HG03354 (cell line): ENCODE data around the gene SLC10A4.

Source experiments
- ATAC-seq: cut with Tn5 transposase; IDR thresholded peaks from one replicate; pipeline ENCODE4 v1.9.1; 2021; ENCODE audit warnings: mild to moderate bottlenecking; ENCODE audit not compliant: unreplicated experiment, poor library complexity, severe bottlenecking

SLC10A4 gene

GRCh38 chr4:48484494-48485168 lies 1.5 kb downstream of the SLC10A4 start:
- ATAC-seq, result no peak

DNA sequence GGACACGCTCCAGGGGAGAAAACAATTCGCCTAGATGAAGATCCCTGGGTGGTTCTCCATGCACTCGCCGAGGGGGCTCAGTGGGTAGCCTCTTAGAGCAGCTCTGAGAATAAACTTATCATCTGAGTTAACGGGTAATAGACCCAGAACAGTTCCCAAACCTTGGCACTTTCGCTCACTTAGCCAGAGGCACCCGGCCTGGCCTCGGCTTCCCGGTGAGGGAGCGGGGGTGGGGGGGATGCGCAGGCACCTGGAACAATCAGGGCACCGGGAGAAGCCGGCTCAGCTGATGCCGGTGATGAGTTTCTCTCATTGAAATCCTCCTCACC lies 6.5 kb downstream of the SLC10A4 start:
- no peak for ATAC-seq

DNA sequence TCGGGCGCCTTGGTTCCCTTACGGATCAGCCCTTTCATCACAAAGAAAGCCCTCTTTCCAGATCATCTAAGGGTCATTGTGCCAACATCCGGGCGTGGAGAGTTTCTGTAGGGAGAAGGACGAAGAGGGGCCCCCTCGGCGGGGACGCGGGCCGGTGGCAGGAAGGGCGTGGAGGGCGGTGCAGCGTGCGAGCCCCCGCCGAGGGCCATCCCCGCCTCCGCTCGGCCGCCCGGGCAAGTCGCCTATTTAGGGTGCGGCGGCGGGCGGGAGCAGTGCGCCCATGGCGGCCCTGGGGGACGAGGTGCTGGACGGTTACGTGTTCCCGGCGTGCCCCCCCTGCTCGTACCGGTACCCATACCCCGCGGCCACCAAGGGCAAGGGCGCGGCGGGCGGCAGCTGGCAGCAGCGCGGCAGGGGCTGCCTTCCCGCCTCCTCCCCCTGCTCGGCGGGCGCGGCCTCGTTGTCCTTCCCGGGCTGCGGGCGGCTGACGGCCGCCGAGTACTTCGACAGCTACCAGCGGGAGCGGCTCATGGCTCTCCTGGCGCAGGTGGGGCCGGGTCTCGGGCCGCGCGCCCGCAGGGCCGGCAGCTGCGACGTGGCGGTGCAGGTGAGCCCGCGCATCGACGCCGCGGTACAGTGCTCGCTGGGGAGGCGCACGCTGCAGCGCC lies 7.0 kb downstream of the SLC10A4 start, which contains the start of gene ZAR1:
Gene ZAR1 (plus strand): TSS at position 241 of the 668 bp plus-strand sequence. CDS start 40 bp downstream, at position 281.
- peak; percentile 57 for ATAC-seq

- no peak for ATAC-seq
These were observed 7.8 kb downstream of the SLC10A4 start for GRCh38 chr4:48490680-48491513.

GRCh38 chr4:48491514-48492176 lies 8.5 kb downstream of the SLC10A4 start:
- no peak for ATAC-seq

DNA sequence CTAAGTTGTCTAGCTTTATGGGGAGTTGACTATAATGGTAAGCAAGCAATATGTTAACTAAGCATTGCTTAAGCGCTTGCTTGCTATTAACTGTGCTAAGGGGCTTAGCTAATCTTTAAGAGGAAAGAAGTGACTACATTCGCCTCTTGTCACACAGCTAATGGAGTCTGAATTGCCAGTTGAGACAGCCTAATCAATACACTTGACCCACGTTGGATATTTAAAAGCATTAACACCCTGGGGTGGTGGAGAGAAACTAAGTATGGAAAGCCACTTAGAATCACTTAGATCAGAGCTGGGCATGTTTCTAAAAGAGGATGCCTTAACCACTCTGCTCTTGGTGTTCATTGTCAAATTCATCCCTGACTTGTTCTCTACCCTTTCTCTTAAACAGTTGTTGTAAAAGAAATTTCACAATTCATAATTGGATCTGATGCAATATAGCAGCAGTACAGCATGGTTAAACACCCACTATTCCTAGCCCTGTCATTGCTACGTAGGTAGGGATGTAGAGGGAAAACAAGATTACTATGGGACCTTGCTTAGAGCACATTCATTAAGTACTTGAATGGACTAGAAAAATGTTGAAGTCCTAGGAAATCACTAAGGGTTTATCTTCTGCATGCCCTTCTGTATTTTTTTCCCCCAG lies 10.4 kb downstream of the SLC10A4 start:
- ATAC-seq, result no peak

DNA sequence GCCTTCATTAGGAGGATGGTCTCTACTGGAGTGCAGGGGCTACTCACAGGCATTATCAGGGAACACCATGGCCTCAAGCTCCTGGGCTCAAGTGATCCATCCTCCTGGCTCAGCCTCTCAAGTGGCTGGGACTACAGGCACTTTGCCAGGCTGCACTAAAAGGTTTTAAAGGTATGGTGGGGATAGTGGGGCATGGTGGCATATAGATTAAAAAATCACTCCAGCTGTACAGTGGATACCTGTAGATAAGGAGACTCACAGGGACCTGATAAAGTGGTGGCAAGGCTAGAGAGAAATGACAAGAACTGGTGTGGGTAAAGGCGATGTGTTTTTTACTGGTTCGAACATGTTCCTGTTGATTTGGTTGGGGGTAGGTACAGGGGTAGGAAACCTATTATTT lies 12.8 kb downstream of the SLC10A4 start:
- no peak for ATAC-seq

DNA sequence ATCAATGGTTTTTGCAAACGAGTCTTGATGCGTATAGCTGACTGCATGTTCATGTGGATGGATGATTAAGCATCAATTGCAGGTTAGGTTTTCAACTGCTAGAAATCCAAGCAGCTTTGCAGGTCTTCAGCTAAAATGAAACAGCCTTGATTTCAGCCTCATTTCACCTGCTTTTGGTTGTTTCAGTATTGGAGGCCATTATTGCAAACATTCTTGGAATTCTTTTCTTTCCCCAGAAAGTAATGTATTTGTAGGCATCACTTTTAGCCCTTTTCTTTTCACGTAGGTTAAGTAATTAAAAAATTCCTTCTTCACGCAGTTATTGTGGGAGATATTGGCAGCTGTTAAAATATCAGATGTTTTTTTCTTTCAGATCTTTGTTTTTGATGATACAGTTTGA lies 15.8 kb downstream of the SLC10A4 start:
- no peak for ATAC-seq

GRCh38 chr4:48499551-48500066 lies 16.5 kb downstream of the SLC10A4 start:
- peak; percentile 89 for ATAC-seq

GRCh38 chr4:48503233-48504025 lies 20.3 kb downstream of the SLC10A4 start:
- ATAC-seq, result no peak

GRCh38 chr4:48504026-48504330 lies 20.8 kb downstream of the SLC10A4 start:
- no peak for ATAC-seq

- no peak for ATAC-seq
These were observed 21.2 kb downstream of the SLC10A4 start for GRCh38 chr4:48504352-48504751.

GRCh38 chr4:48506716-48507115 lies 23.6 kb downstream of the SLC10A4 start:
- ATAC-seq, result no peak

- no peak for ATAC-seq
These were observed 26.4 kb downstream of the SLC10A4 start for GRCh38 chr4:48509543-48509942.

DNA sequence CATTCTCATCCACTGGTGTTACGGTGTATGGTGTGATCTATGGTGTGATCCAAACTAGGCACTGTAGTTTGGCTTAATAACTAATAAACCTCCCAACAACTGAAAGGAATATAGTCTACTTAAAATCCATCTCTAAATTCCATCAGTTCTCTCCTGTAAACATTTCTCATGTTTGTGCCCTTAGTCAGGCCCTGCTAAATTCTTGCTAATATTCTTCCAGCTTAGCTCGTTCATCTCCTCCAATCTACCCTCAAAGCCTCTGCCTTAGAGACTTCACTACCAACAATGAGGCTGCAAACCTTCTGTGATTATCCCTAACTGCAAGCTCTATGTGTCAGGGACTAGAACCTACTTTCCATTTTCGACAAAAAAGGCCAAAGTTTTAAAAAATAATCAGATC lies 35.0 kb downstream of the SLC10A4 start:
- no peak for ATAC-seq

GRCh38 chr4:48526406-48526805 lies 43.3 kb downstream of the SLC10A4 start:
- ATAC-seq, result no peak

DNA sequence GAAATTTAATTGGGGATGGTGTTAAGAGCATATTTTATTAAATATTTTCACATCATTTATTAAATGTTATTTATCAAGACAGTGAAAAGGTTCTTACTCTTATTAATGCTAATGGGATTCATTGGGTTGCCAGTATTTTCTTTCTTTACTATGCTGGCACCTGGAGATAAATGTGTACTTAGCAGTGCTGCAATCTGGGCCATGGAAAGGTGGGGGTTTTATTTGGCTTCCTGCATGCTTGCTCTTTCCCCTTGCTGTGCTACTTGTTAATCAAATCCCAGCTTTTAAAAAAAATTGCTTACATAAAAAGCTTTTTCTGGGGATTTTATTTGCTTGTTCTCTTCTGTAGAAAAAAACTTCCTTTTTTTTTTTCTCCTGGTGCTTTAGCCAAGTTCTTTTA lies 55.2 kb downstream of the SLC10A4 start:
- no peak for ATAC-seq
